ENCODE measurements around the gene PLXND1. TPM values are rescaled to one million over a fixed set of nuclear protein-coding genes. Genes with fewer than 3 reads are reported as not detected.

Gene PLXND1
- total RNA-seq, 1 experiment from 2014 or later = 47.3 TPM

- ATAC-seq = no peak
These were observed 29.1 kb downstream of the PLXND1 start for GRCh38 chr3:129577366-129577765.

More at GRCh38 chr3:129577366-129577765, 29.1 kb downstream of the PLXND1 start:
- no peak for DNase-seq (ENCODE audit: low read depth, low spot score)
- CTCF ChIA-PET = no interaction called here
- H3K9me2 ChIP-seq (ENCODE audit: insufficient read depth) = no peaks in the 10 kb centered on the region
- no peak overlapping the region for H2AFZ ChIP-seq (ENCODE audit: low read depth, low read length, poor library complexity, severe bottlenecking)
- H3K4me1 ChIP-seq (ENCODE audit: control insufficient read depth in 1 of 2, insufficient read depth in 2 of 2, low read length in 2 of 2) = no peaks in the 10 kb centered on the region
- H3K27ac ChIP-seq (ENCODE audit: low read depth, low read length) = no peak overlapping the region
- H3K27me3 ChIP-seq (ENCODE audit: insufficient read depth, low read length) = no peaks in the 10 kb centered on the region
- H3K4me2 ChIP-seq (ENCODE audit: low read length) = no peak overlapping the region
- H3K4me3 ChIP-seq (replicated peaks in 1 of 2; ENCODE audit: low read depth in 1 of 2, low read length in 2 of 2) = no peak overlapping the region
- no peaks in the 10 kb centered on the region for H3K9me3 ChIP-seq (ENCODE audit: control insufficient read depth in 1 of 2, insufficient read depth in 1 of 2, low read depth in 1 of 2, low read length in 2 of 2)
- intact Hi-C loops (cut with micrococcal nuclease) = no loop called here
- no peak for TF ChIP-seq YY1 (IDR thresholded peaks at IDR 0.05; ENCODE audit: extremely low read depth, insufficient replicate concordance, low read depth, low read length)
- no peak for TF ChIP-seq POLR2A (IDR thresholded peaks at IDR 0.05; ENCODE audit: borderline replicate concordance, extremely low read depth, insufficient read depth, insufficient read length)
- TF ChIP-seq EZH2 (IDR thresholded peaks at IDR 0.05) = no peak
- no peak for TF ChIP-seq SIN3A (IDR thresholded peaks at IDR 0.05; ENCODE audit: low read depth)
- TF ChIP-seq, protein P1, sequence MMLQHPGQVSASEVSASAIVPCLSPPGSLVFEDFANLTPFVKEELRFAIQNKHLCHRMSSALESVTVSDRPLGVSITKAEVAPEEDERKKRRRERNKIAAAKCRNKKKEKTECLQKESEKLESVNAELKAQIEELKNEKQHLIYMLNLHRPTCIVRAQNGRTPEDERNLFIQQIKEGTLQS (IDR thresholded peaks at IDR 0.05) = no peak
- no peak for TF ChIP-seq EGR1 (IDR thresholded peaks at IDR 0.05; ENCODE audit: low read depth)
- TF ChIP-seq ZFX (IDR thresholded peaks at IDR 0.05) = no peak
- TF ChIP-seq JUND (IDR thresholded peaks at IDR 0.05) = no peak
- no peak for TF ChIP-seq FOSL1 (IDR thresholded peaks at IDR 0.05; ENCODE audit: low read depth)
- no peak for TF ChIP-seq TCF7L2 (IDR thresholded peaks at IDR 0.05; ENCODE audit: borderline replicate concordance, extremely low read depth, insufficient read depth, insufficient read length)
- TF ChIP-seq ELF1 (IDR thresholded peaks at IDR 0.05; ENCODE audit: borderline replicate concordance, low read depth) = no peak
- TF ChIP-seq, protein P2, sequence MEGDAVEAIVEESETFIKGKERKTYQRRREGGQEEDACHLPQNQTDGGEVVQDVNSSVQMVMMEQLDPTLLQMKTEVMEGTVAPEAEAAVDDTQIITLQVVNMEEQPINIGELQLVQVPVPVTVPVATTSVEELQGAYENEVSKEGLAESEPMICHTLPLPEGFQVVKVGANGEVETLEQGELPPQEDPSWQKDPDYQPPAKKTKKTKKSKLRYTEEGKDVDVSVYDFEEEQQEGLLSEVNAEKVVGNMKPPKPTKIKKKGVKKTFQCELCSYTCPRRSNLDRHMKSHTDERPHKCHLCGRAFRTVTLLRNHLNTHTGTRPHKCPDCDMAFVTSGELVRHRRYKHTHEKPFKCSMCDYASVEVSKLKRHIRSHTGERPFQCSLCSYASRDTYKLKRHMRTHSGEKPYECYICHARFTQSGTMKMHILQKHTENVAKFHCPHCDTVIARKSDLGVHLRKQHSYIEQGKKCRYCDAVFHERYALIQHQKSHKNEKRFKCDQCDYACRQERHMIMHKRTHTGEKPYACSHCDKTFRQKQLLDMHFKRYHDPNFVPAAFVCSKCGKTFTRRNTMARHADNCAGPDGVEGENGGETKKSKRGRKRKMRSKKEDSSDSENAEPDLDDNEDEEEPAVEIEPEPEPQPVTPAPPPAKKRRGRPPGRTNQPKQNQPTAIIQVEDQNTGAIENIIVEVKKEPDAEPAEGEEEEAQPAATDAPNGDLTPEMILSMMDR (IDR thresholded peaks at IDR 0.05 in 2 of 3, conservative IDR thresholded peaks at IDR 0.05 in 1 of 3; ENCODE audit: borderline replicate concordance in 1 of 3, insufficient read depth in 1 of 3, low read depth in 2 of 3, low read length in 2 of 3) = no peak
- no peak for TF ChIP-seq CBX3 (IDR thresholded peaks at IDR 0.05; ENCODE audit: low read depth)
- TF ChIP-seq, protein P3, sequence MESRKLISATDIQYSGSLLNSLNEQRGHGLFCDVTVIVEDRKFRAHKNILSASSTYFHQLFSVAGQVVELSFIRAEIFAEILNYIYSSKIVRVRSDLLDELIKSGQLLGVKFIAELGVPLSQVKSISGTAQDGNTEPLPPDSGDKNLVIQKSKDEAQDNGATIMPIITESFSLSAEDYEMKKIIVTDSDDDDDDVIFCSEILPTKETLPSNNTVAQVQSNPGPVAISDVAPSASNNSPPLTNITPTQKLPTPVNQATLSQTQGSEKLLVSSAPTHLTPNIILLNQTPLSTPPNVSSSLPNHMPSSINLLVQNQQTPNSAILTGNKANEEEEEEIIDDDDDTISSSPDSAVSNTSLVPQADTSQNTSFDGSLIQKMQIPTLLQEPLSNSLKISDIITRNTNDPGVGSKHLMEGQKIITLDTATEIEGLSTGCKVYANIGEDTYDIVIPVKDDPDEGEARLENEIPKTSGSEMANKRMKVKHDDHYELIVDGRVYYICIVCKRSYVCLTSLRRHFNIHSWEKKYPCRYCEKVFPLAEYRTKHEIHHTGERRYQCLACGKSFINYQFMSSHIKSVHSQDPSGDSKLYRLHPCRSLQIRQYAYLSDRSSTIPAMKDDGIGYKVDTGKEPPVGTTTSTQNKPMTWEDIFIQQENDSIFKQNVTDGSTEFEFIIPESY (IDR thresholded peaks at IDR 0.05; ENCODE audit: extremely low read depth, insufficient replicate concordance, low read length) = no peak
- no peak overlapping the region for H3K9ac ChIP-seq (ENCODE audit: low read length)
- BruUV-seq (replicated peaks) = no TSS peak
- H3K79me2 ChIP-seq (ENCODE audit: insufficient read depth, low read length) = no peaks in the 10 kb centered on the region
- no peaks in the 10 kb centered on the region; a peak in 1 of 4 replicates for H3K36me3 ChIP-seq (ENCODE audit: control insufficient read depth in 1 of 2, insufficient read depth in 2 of 2, low read length in 2 of 2)
- RAD21 ChIA-PET (ENCODE audit: low non-redundant PET in 1 of 2, low total read pairs in 2 of 2, uncharacterized antibody in 2 of 2, unreplicated experiment in 2 of 2) = no interaction called here
- POLR2A ChIA-PET = no interaction called here
- H4K20me1 ChIP-seq (ENCODE audit: insufficient read depth) = no peaks in the 10 kb centered on the region

All from HCT116 (cell line).